Measurements from ENCODE around the gene RDH16. TPM values are rescaled to one million over a fixed set of nuclear protein-coding genes. Genes with fewer than 3 reads are reported as not detected.
"Not testable (repeated sequence)": the region's sequence is repeated elsewhere in the genome, so short reads cannot be mapped to it uniquely, and the experiment has no call there.

The RDH16 gene
- total RNA-seq, 2 donors from 2014 or later = 0.40 to 0.81 TPM

- no peak for DNase-seq
- peaks cover 5% of the 10 kb centered on the region for H3K36me3 Mint-ChIP-seq (ENCODE audit: low read depth)
- H3K4me1 Mint-ChIP-seq = peaks cover 23% of the 10 kb centered on the region
- H3K9me3 ChIP-seq (ENCODE audit: control insufficient read depth, low read length, poor library complexity, severe bottlenecking) = no peaks in the 10 kb centered on the region
- ATAC-seq = no peak
- no peak overlapping the region for H3K4me3 Mint-ChIP-seq
- no peaks in the 10 kb centered on the region for H3K27me3 Mint-ChIP-seq
- H3K27ac Mint-ChIP-seq = peak overlapping the region; percentile 83
These were observed 38.6 kb upstream of the RDH16 start for GRCh38 chr12:56995930-56996496.

GRCh38 chr12:56995201-56995929, 38.0 kb upstream of the RDH16 start:
- Mint-ChIP-seq H3K27ac (peak overlapping the region; percentile 83), H3K4me3 (no peak overlapping the region), H3K36me3 (ENCODE audit: low read depth) (peaks cover 5% of the 10 kb centered on the region), H3K27me3 (no peaks in the 10 kb centered on the region), H3K4me1 (peaks cover 25% of the 10 kb centered on the region)
- DNase-seq (no peak), ATAC-seq (no peak)
- H3K9me3 ChIP-seq (ENCODE audit: control insufficient read depth, low read length, poor library complexity, severe bottlenecking) = no peaks in the 10 kb centered on the region

GRCh38 chr12:56994231-56994746, 36.9 kb upstream of the RDH16 start:
- H3K9me3 ChIP-seq (ENCODE audit: control insufficient read depth, low read length, poor library complexity, severe bottlenecking) = no peaks in the 10 kb centered on the region
- no peak for ATAC-seq
- Mint-ChIP-seq H3K4me1 (peaks cover 23% of the 10 kb centered on the region), H3K27ac (peak overlapping the region; percentile 49), H3K27me3 (no peaks in the 10 kb centered on the region), H3K36me3 (ENCODE audit: low read depth) (peaks cover 5% of the 10 kb centered on the region), H3K4me3 (no peak overlapping the region)
- DNase-seq = no peak

- ATAC-seq (no peak), DNase-seq (no peak)
- Mint-ChIP-seq H3K27ac (no peak overlapping the region), H3K4me3 (no peak overlapping the region), H3K4me1 (peaks cover 18% of the 10 kb centered on the region), H3K27me3 (no peaks in the 10 kb centered on the region), H3K36me3 (ENCODE audit: low read depth) (peaks cover 5% of the 10 kb centered on the region)
- H3K9me3 ChIP-seq (ENCODE audit: control insufficient read depth, low read length, poor library complexity, severe bottlenecking) = no peaks in the 10 kb centered on the region
These were observed 35.9 kb upstream of the RDH16 start for GRCh38 chr12:56993346-56993745.

- Mint-ChIP-seq H3K4me1 (peaks cover 28% of the 10 kb centered on the region), H3K36me3 (ENCODE audit: low read depth) (peaks cover 5% of the 10 kb centered on the region), H3K27ac (peak overlapping the region; percentile 74), H3K27me3 (no peaks in the 10 kb centered on the region), H3K4me3 (no peak overlapping the region)
- ATAC-seq = no peak
- no peak for DNase-seq
- H3K9me3 ChIP-seq (ENCODE audit: control insufficient read depth, low read length, poor library complexity, severe bottlenecking) = no peaks in the 10 kb centered on the region
These were observed 34.2 kb upstream of the RDH16 start for GRCh38 chr12:56991319-56992246.

- ATAC-seq = no peak
- no peak overlapping the region for H3K4me3 Mint-ChIP-seq
These were observed 33.4 kb upstream of the RDH16 start for GRCh38 chr12:56990648-56991318.

GRCh38 chr12:56989861-56990610, 32.6 kb upstream of the RDH16 start:
- Mint-ChIP-seq H3K36me3 (ENCODE audit: low read depth) (no peaks in the 10 kb centered on the region), H3K27me3 (no peaks in the 10 kb centered on the region), H3K4me1 (peaks cover 28% of the 10 kb centered on the region), H3K27ac (no peak overlapping the region), H3K4me3 (no peak overlapping the region)
- ATAC-seq (no peak), DNase-seq (no peak)
- no peaks in the 10 kb centered on the region for H3K9me3 ChIP-seq (ENCODE audit: control insufficient read depth, low read length, poor library complexity, severe bottlenecking)

More at GRCh38 chr12:56990648-56991318, 33.4 kb upstream of the RDH16 start:
- no peaks in the 10 kb centered on the region for H3K9me3 ChIP-seq (ENCODE audit: control insufficient read depth, low read length, poor library complexity, severe bottlenecking)
- Mint-ChIP-seq H3K4me1 (peaks cover 28% of the 10 kb centered on the region), H3K36me3 (ENCODE audit: low read depth) (peaks cover under 1% of the 10 kb centered on the region), H3K27ac (peak overlapping the region; percentile 74), H3K27me3 (no peaks in the 10 kb centered on the region)
- no peak for DNase-seq

- no peak for DNase-seq
- Mint-ChIP-seq H3K4me3 (no peak overlapping the region), H3K36me3 (ENCODE audit: low read depth) (no peaks in the 10 kb centered on the region), H3K27ac (peak overlapping the region; percentile 53), H3K27me3 (no peaks in the 10 kb centered on the region), H3K4me1 (peaks cover 26% of the 10 kb centered on the region)
- ATAC-seq = no peak
- no peaks in the 10 kb centered on the region for H3K9me3 ChIP-seq (ENCODE audit: control insufficient read depth, low read length, poor library complexity, severe bottlenecking)
These were observed 30.9 kb upstream of the RDH16 start for GRCh38 chr12:56988207-56988739.

GRCh38 chr12:56987551-56988053, 30.2 kb upstream of the RDH16 start:
- ATAC-seq (peak; percentile 87), DNase-seq (peak; percentile 57 to 64 (median 63))
- peak overlapping the region; percentile 53 for H3K27ac Mint-ChIP-seq
- no peaks in the 10 kb centered on the region for H3K9me3 ChIP-seq (ENCODE audit: control insufficient read depth, low read length, poor library complexity, severe bottlenecking)
- H3K27me3 Mint-ChIP-seq = no peaks in the 10 kb centered on the region
- no peaks in the 10 kb centered on the region for H3K36me3 Mint-ChIP-seq (ENCODE audit: low read depth)
- H3K4me1 Mint-ChIP-seq = peaks cover 26% of the 10 kb centered on the region
- H3K4me3 Mint-ChIP-seq = peak overlapping the region; percentile 15

GRCh38 chr12:56987011-56987410, 29.6 kb upstream of the RDH16 start:
- peak overlapping the region; percentile 15 for H3K4me3 Mint-ChIP-seq

GRCh38 chr12:56985714-56986113, 28.3 kb upstream of the RDH16 start:
- H3K36me3 Mint-ChIP-seq (ENCODE audit: low read depth); H3K4me3 Mint-ChIP-seq; DNase-seq; H3K27me3 Mint-ChIP-seq; H3K27ac Mint-ChIP-seq; ATAC-seq; H3K9me3 ChIP-seq (ENCODE audit: control insufficient read depth, low read length, poor library complexity, severe bottlenecking): not testable (repeated sequence)
- H3K4me1 Mint-ChIP-seq = peaks cover 19% of the 10 kb centered on the region

More at GRCh38 chr12:56987011-56987410, 29.6 kb upstream of the RDH16 start:
- no peaks in the 10 kb centered on the region for H3K36me3 Mint-ChIP-seq (ENCODE audit: low read depth)
- H3K9me3 ChIP-seq (ENCODE audit: control insufficient read depth, low read length, poor library complexity, severe bottlenecking) = no peaks in the 10 kb centered on the region
- H3K27ac Mint-ChIP-seq = peak overlapping the region; percentile 53
- peaks cover 26% of the 10 kb centered on the region for H3K4me1 Mint-ChIP-seq
- no peaks in the 10 kb centered on the region for H3K27me3 Mint-ChIP-seq
- ATAC-seq = no peak
- no peak for DNase-seq

- H3K4me3 Mint-ChIP-seq = no peak overlapping the region
- no peaks in the 10 kb centered on the region for H3K36me3 Mint-ChIP-seq (ENCODE audit: low read depth)
- DNase-seq (no peak), ATAC-seq (no peak)
- H3K27ac Mint-ChIP-seq = no peak overlapping the region
- H3K4me1 Mint-ChIP-seq = peaks cover 13% of the 10 kb centered on the region
- H3K9me3 ChIP-seq (ENCODE audit: control insufficient read depth, low read length, poor library complexity, severe bottlenecking) = no peaks in the 10 kb centered on the region
- no peaks in the 10 kb centered on the region for H3K27me3 Mint-ChIP-seq
These were observed 26.0 kb upstream of the RDH16 start for GRCh38 chr12:56983386-56983785.

All from T-helper 17 cell (primary cell).